Measurements from ENCODE around the gene POLR2M.
A peak's percentile ranks its signal among the peaks of the same experiment; 100 is the strongest.

The POLR2M gene

GRCh38 chr15:57706405-57707209, at the start of gene POLR2M:
TSS of gene POLR2M (plus strand) at chr15:57706714. CDS start at chr15:57706843, 129 bp downstream.
- peak; percentile 83 for DNase-seq (ENCODE audit: low read depth)

DNA sequence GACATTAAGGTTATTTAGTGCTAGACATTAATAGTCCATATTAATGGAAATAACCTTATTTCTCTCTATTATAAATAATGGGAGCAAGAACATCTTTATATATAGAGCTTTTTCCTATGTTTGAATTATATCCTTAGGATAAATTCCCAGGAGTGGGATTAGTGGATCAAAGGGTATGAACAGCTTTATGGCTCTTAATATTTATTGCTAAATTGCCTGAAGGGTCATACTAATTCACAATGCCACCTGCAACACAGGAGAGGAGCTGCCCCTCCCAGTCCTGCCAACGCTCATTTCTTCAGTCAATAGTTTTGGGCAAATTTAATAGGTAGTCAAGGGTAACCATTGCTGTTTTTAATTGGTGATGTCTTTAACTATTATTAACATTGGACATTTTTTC, 48.9 kb upstream of the POLR2M start:
- no peak for DNase-seq (ENCODE audit: low read depth)

- DNase-seq (ENCODE audit: low read depth), result no peak
These were observed 44.3 kb upstream of the POLR2M start for GRCh38 chr15:57662091-57662744.

- DNase-seq (ENCODE audit: low read depth), result no peak
These were observed 43.7 kb upstream of the POLR2M start for GRCh38 chr15:57662802-57663201.

- DNase-seq (ENCODE audit: low read depth), result no peak
These were observed 43.3 kb upstream of the POLR2M start for GRCh38 chr15:57663262-57663661.

GRCh38 chr15:57665194-57665593, 41.3 kb upstream of the POLR2M start:
- no peak for DNase-seq (ENCODE audit: low read depth)

GRCh38 chr15:57665939-57666338, 40.6 kb upstream of the POLR2M start:
- DNase-seq (ENCODE audit: low read depth), result no peak

DNA sequence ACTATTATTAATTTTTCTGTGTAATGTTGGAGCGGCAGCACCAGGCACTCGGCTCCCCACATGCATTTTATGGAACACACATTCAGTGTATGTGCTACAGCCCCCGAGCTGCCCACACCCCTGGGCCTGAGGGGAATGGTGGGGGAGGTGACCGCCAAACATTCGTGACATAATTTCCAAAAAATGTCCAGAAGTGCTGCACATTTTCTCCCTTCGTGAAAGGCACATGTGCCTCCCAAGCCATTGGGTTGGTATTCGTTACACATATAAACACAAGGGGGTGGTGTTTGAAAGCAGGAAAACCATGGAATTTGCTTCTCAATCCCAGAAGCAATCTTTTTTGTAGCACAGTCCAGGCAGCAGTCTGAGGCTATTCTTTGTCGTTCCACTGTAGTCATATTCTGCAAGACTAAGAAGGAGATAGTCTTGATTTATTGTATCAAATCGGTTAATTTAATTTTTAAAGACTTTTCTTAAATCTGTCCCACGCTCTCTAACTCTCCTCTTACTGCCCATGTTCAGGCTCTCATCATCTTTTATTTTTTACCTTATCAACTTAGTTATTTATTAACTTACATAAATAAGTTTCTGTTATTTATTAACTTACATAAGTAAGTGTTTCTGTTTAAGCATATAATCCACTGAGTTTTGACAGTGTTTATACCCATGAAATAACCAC, 39.2 kb upstream of the POLR2M start:
- DNase-seq (ENCODE audit: low read depth), result no peak

DNA sequence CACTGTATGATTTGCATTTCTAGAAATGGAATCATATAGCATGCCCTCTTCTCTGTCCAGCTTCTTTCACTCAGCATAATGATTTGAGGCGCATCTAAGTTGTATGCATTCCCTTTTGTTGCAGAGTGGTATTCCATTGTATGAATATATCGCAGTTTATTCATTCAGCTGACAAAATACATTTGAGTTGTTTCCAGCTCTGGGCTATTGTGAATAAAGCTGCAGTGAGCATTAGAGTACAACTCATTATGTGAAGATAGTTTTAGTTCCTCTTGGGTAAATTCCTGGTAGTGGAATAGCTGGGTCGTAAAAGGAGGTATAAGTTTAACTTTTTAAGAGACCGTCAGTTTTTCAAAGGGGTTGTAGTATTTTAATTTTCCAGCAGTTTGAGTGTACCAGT, 38.5 kb upstream of the POLR2M start:
- DNase-seq (ENCODE audit: low read depth), result no peak

DNA sequence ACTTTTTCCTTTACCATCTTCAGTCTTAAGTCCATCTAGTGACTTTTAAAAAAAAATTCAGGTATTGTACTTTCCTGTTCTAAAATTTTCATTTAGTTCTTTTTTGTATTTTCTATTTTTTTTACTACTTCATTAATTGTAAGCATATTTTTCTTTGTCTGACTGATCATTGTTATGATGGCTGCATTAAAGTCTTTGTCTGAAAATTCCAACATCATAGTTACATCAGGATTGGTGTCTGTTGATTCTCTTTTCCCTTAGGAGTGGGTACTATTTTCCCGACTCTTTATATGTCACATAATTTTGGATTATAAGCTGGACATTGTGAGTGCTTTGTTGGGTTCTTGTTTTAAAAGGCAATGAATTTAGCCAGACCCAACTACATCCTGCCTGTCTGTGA, 34.9 kb upstream of the POLR2M start:
- no peak for DNase-seq (ENCODE audit: low read depth)

GRCh38 chr15:57675481-57676181, 30.9 kb upstream of the POLR2M start:
- no peak for DNase-seq (ENCODE audit: low read depth)

GRCh38 chr15:57676585-57676984, 29.9 kb upstream of the POLR2M start:
- DNase-seq (ENCODE audit: low read depth), result no peak

DNA sequence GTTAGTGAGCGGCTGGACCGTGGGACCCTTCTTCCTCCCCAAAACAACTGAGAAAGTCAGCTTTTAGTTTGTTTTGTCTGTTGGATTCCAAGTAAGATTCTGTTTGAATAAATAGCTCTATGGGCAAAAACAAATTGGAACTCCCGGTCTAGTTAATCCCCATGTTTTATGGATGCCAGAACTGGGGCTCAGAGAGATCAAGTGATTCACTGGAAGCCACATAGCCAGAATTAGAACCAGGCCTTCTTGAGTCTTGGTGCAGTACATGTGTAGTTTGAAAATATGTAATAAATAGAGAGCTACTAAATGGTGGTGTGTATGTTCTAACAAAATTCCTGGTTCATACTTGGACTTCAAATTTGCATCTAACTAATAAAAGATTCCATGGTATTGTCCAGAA, 29.3 kb upstream of the POLR2M start:
- no peak for DNase-seq (ENCODE audit: low read depth)

DNA sequence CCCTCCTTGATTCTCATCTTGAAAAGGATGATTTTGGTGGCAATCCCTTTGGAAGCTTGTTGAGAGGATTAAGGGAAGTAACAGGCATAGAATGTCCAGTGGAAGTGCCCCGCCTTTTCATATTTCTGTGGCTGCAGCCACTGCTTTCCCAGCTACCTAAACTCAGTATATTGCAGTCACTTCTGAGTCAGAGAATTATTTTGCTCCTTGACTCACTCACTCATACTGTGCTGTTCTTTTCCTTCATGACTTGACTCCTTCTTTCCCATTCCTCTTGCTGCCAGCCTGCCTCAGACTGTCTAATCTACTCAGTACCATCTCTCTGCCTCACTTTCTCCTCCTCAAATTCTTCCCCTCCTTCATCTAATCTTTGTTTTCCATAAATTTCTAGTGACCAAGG, 26.5 kb upstream of the POLR2M start:
- no peak for DNase-seq (ENCODE audit: low read depth)

- no peak for DNase-seq (ENCODE audit: low read depth)
These were observed 25.5 kb upstream of the POLR2M start for GRCh38 chr15:57681011-57681410.

DNA sequence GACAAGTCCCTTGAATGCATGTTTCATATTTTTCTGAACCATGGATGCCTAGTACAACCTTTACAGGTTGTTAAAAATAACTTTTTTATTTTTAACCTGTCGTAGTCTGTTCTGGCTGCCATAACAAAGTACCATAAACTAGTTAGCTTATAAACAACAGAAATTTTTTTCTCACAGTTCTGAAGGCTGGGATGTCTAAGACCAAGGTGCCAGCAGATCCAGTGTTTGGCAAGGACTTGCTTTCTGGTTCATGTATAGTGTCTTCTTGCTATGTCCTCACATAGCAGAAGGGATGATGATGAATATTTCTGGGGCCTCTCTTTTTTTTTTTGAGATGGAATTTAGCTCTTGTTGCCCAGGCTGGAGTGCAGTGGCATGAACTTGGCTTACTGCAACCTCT, 23.0 kb upstream of the POLR2M start:
- DNase-seq (ENCODE audit: low read depth), result no peak

GRCh38 chr15:57684491-57685151, 21.9 kb upstream of the POLR2M start:
- no peak for DNase-seq (ENCODE audit: low read depth)

DNA sequence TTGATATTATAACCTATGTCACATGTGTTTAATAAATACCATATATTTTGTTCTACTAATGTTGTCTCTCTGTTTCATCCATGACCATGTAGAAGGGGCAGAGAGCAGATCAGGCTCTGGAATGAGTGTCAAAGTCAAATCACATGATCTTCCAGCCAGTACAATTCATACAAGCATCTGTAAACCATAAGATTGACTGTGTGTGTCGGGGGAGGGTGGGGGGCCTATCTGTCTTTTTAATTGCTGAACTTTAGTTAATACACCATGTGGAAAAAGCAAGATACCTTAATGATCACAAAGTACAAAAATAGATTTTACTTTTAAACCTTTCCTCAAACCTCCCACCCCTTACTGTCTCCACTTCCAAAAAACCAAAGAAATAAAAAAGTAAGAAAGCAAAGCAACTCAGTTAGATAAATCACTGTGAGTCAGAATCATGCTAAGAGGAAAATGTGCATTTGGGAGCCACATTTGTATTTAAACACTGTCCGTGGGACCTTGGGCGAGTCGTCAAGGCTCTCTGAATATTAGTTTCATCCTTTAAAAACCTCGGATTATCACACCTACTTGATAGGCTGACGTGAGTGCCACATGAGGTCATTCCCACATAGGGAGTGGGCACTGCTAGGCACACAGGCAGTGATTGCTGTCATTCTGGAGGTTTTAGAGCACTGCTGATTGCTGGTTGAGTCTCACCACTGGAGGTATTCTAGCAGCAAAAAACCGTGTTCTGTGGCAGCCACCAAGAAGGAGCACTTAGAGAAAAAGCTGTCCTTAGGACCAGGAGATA, 21.0 kb upstream of the POLR2M start:
- DNase-seq (ENCODE audit: low read depth), result no peak

- DNase-seq (ENCODE audit: low read depth), result no peak
These were observed 19.9 kb upstream of the POLR2M start for GRCh38 chr15:57686657-57687056.

DNA sequence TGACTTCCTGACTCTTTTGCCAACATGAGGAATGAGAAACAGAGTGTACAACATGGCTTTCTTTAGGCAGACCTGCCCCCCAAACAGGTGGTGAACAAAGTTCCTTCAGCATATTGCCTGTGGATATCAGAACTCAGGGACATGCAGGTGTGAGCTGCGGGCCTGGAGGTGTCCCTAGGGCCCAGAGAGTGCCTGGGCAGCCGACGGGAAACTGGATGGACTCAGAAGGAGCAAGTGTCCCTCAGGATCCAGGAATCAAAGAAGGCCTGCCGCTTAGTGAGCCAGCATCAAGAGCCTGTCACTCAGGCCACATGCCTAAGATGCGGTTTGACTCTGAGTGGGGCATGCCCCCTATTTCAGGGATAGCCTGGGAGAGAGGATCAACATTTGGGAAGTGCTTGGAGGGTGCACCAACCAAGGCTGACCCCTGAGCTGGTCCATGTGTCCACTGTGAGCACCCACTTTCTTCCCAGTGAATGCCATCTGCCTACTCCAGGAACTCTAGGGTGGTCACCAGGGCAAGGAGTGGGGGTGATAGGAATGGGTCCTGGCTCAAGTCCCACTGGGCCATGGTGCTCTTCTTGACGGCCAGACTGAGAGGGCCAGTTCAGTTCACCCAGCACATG, 16.1 kb upstream of the POLR2M start:
- no peak for DNase-seq (ENCODE audit: low read depth)

DNA sequence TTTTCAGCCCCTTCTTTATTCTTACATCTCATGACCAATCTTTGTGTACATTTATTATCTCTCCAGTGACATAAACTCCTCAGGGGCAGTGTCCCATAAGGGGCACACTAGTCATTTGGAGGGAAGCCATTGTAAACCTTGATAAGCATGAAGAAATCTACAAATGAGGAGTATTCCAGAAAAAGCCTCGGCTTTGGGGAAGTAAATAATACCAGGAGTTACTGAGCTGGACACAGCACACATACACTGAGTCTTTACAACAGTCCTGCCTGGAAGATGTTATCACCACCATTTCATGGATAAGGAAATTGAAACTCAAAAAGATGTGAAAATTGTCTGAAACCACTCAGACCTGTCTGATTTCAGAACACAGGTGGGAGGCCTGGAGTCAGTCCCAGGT, 15.4 kb upstream of the POLR2M start:
- no peak for DNase-seq (ENCODE audit: low read depth)
